GM12872 (cell line): ENCODE measurements around the gene ARR3.

Source experiments
- CTCF ChIP-seq: IDR thresholded peaks from 3 replicates; pipeline ENCODE4 v1.5.1; 2011; ENCODE audit warnings: low read depth, mild to moderate bottlenecking, low read length, moderate library complexity; ENCODE audit not compliant: insufficient read depth

ARR3 gene

GRCh38 chrX:70268034-70268433, at the start of gene ARR3:
Gene ARR3 (plus strand): TSS chrX:70268334. CDS start chrX:70269386, 1,052 bp downstream.
- no peak for TF ChIP-seq CTCF

GRCh38 chrX:70219938-70220764, 48.0 kb upstream of the ARR3 start:
- no peak for TF ChIP-seq CTCF

GRCh38 chrX:70226048-70226447, 42.1 kb upstream of the ARR3 start:
- TF ChIP-seq CTCF, result no peak

- TF ChIP-seq CTCF, result no peak
These were observed 41.4 kb upstream of the ARR3 start for GRCh38 chrX:70226687-70227086.

- TF ChIP-seq CTCF, result no peak
These were observed 36.5 kb upstream of the ARR3 start for GRCh38 chrX:70231666-70232065.

DNA sequence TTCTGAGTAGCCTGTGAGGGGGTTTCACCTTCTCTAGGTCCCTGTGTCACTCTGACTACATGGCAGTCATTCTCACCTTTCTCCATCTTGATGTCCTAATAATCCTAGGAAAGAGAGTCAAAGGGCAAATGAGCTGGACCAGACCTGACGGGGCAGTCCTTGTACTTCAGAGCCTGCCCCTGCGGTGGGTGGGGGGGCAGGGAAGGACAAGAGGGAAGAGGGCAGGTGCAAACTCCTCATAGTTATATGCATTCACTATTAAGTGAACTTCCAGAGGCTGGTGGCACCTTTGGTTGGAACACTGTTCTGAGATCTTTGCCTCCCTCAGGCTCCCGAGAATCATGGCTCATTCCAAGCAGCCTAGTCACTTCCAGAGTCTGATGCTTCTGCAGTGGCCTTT, 33.8 kb upstream of the ARR3 start, which contains the start of gene AWAT1:
TSS of gene AWAT1 (plus strand) at position 301 of the 400 bp plus-strand sequence. CDS start at position 342, 41 bp downstream.
- TF ChIP-seq CTCF, result no peak

DNA sequence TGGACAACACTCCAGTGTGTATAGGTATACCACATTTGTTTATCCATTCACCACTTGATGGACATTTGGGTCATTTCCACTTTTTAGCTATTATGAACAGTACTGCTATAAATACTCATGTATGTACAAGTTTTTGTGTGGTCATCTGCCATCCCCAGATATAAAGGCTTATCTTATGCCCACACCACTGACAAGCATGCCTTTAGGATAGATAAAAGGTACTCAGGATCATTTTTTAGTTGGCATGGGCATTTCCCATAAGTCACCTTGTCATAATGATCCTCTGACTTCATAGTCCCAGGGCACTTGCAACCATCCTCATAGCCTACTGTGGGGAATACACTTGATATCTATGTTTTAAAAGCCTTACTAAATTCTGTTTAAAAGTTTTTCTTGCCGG, 27.4 kb upstream of the ARR3 start:
- TF ChIP-seq CTCF, result no peak
